ENCODE measurements around the gene SLCO2B1.
A peak's percentile ranks its signal among the peaks of the same experiment; 100 is the strongest.

Gene SLCO2B1

DNA sequence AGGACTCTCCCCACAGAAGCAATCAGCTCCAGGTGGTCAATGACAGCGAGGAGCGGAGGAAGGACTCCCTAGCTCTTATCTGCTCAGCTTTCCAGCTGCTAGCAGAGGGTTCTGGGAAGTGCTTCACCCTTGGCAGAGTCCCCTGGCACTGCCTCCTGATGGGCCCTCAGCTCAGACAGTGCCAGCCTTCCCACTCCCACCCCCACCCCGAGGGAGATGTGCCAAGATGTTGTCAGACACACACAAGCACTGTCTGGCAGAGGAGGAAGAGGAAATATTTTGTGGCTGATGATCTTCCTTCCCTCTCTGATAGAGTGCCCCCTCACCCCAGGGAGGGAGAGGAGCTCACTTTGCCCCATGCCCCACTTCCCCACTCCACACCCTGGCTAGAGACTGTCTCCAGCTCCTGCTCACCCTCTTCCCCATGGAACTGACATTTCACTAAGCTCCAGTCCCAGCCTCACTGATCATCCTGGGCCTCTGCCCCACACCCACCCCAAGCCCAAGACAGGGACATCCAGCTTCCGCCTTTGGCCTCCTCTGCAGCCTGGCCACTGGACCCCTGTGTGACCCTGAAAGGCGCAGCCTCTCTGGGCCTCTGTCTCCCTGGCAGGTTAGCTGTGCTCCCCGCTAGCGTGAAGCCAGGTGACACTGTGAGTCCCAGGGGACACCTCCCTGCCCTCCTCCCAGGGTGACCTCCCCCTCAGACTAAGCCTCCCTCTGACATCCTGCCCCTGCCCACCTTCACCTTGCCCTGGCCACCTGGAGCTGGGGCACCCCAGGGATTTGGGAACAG lies 44.5 kb downstream of the SLCO2B1 start:
- peak; percentile 55 to 63 for DNase-seq

GRCh38 chr11:75196426-75196825 lies 45.5 kb downstream of the SLCO2B1 start:
- DNase-seq, result no peak

- DNase-seq, result no peak
These were observed 46.8 kb downstream of the SLCO2B1 start for GRCh38 chr11:75197512-75198277.

GRCh38 chr11:75198278-75198973 lies 47.5 kb downstream of the SLCO2B1 start:
- DNase-seq, result no peak

DNA sequence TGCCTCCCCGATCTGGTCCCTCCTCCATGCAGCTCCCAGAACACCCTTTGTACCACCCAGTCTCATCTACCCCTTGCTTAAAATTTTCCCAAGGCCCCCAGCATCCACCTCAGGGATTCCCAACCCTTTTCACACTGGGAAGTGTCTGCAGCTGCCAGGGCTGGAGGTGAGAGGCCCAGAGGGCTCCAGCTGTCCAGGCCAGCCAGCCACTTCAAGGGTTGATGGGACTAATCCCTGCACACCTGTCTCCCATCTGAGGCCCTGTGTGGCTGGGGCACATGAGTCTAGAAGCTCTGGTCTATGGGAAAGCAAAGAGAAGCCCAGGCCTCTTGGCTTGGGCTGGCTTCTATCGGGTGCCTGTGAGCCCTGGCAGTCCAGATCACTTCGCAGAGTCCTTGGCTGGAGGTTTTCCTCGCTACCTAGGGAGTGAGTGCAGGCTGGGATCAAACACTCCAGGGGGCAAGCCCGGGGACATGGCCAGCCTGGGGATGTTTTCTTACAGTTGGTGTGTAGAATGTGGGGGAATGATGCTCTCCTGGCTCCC lies 48.6 kb downstream of the SLCO2B1 start:
- DNase-seq, result no peak

GRCh38 chr11:75200051-75200450 lies 49.1 kb downstream of the SLCO2B1 start:
- no peak for DNase-seq

GRCh38 chr11:75200531-75200930 lies 49.6 kb downstream of the SLCO2B1 start:
- DNase-seq, result no peak

- DNase-seq, result no peak
These were observed 50.9 kb downstream of the SLCO2B1 start for GRCh38 chr11:75201771-75202170.

DNA sequence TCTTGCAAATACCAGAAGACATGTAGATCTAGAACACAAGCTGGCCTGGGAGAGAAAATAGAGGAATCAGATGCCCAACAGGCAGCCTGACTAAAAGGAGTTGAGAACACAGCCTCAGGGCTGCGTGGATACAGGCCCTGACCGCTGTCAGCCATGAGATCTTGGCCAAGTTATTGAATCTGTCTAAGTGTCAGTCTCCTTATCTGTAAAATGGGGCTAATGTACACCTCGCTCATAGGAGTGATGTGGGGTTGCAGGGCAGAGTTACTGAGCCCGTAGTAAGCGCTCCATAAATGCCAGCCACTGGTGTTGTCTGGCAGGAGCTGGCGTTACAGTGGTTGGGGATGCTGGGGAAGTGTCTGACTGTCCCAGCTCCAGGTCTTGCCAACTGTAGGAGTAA lies 51.3 kb downstream of the SLCO2B1 start:
- DNase-seq, result no peak

- DNase-seq, result no peak
These were observed 52.2 kb downstream of the SLCO2B1 start for GRCh38 chr11:75203138-75203537.

DNA sequence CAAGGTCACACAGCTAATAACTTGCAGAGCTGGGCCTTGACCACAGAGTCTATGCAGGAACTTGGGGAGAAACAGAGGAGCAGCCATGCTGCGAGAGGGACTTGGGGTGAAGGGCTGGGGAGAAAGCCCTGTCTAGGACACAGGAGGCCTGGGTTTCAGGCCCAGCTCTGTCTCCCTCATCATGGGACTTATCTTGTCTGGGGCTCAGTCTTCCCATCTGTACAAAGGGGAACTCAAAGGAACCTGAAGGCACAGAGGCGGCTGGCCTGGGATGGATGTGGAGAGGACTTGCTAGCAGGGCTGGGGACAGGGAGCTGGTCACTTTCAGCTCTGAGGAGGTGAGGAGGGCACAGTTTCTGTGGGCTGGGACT lies 52.7 kb downstream of the SLCO2B1 start:
- no peak for DNase-seq

- DNase-seq, result no peak
These were observed 53.2 kb downstream of the SLCO2B1 start for GRCh38 chr11:75204012-75204674.

GRCh38 chr11:75204685-75205563 lies 54.0 kb downstream of the SLCO2B1 start:
- DNase-seq, result peak; percentile 60 to 86

- DNase-seq, result no peak
These were observed 54.7 kb downstream of the SLCO2B1 start for GRCh38 chr11:75205564-75206020.

GRCh38 chr11:75208446-75208845 lies 57.5 kb downstream of the SLCO2B1 start:
- no peak for DNase-seq

- no peak for DNase-seq
These were observed 61.5 kb downstream of the SLCO2B1 start for GRCh38 chr11:75212411-75212810.

GRCh38 chr11:75214411-75214821 lies 63.5 kb downstream of the SLCO2B1 start:
- peak; percentile 86 to 95 for DNase-seq

GRCh38 chr11:75214843-75215242 lies 63.9 kb downstream of the SLCO2B1 start:
- no peak for DNase-seq

DNA sequence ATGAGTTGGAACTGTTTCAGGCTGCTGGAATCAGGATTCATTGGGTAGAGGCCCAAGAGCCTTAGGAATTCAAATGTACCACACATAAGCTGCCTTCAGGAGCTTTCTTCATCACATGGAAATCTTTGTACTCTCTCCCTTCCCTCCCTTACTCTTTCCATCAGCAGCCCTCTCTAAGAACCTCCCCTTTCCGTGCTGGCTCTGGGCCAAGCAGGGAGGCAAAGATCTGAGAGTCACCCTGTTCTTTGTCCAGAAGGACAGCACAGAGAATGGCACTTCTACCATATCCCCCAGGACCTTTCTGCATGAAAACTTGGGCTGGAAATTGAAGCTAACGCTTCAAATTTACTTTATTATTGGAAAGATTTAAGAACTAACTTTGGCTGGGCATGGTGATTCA lies 69.0 kb downstream of the SLCO2B1 start:
- no peak for DNase-seq

DNA sequence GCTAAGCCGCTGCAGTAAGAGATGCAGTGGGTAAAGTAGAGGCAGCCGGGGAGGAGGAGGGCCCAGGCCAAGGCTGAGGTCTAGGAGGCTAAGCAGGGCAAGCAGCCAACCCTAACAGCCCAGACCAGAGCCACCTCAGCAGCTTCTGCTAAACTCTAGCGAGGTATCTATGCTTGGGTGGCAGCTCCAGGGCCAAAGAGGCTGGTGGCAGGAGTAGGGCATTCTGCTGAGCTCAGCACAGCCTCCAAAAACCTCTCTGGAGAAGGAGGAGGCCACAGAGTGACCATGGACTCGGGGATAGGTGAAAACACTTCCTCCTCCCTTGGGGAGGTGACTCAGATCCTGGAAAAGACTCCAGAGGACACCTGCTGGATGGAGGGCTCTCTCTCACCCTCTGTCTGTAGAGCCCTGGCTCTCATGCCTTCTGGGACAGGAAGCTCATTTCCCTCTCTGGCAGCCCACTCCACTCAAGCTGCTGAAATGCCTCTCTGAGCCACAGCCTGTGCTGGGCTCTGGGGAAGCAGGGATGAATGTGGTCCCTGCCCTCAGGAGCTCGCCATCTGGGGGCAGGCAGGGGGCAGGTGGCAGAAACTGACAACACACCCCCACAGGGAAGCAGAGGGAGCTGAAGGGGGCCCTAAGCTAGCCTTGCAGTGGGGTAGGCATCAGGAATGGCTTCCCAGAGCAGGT lies 73.2 kb downstream of the SLCO2B1 start:
- no peak for DNase-seq

GRCh38 chr11:75225794-75226193 lies 74.9 kb downstream of the SLCO2B1 start:
- no peak for DNase-seq
